ENCODE measurements around the gene ABTB2.

DNA sequence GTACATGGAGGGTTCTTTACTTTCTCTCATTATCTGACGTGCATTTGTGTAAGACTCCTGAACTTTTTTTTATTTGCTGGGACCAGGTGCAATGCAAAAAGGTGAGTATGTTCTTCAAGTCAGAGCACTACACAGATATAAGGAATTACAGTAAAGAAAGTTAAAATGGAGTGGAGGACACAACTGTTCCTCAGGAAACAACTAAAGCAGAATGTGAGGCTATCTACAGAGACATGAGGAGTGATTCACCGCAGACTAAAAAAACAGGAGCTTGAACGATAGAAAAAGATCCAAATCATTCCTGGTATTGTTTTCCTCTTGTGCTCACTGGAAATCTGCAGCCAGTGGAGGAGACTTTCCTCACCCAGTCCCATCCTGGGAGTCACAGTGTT lies 106.2 kb downstream of the ABTB2 start:
- TF ChIP-seq, protein P1, sequence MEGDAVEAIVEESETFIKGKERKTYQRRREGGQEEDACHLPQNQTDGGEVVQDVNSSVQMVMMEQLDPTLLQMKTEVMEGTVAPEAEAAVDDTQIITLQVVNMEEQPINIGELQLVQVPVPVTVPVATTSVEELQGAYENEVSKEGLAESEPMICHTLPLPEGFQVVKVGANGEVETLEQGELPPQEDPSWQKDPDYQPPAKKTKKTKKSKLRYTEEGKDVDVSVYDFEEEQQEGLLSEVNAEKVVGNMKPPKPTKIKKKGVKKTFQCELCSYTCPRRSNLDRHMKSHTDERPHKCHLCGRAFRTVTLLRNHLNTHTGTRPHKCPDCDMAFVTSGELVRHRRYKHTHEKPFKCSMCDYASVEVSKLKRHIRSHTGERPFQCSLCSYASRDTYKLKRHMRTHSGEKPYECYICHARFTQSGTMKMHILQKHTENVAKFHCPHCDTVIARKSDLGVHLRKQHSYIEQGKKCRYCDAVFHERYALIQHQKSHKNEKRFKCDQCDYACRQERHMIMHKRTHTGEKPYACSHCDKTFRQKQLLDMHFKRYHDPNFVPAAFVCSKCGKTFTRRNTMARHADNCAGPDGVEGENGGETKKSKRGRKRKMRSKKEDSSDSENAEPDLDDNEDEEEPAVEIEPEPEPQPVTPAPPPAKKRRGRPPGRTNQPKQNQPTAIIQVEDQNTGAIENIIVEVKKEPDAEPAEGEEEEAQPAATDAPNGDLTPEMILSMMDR (IDR thresholded peaks at IDR 0.05) = no peak
- TF ChIP-seq POLR2A (IDR thresholded peaks at IDR 0.05) (no peak), EP300 (IDR thresholded peaks at IDR 0.05) (no peak)

Data from tibial nerve (tissue), 4 donors.